GM10248 (cell line): ENCODE results near the gene SEPTIN10.

Experiments
- CTCF ChIA-PET: fragments of 300-600 bp; sonication (Branson Sonifier 250); formaldehyde crosslinking; extraction: SDS; loops from one replicate; lab custom pipeline; 2021; ENCODE audit warnings: antibody characterized with exemption; lab: Yijun Ruan, JAX
- POLR2A ChIA-PET: fragments of 350-650 bp; sonication (Branson Sonifier 250); formaldehyde crosslinking; extraction: SDS; loops from one replicate; lab custom pipeline; 2020; ENCODE audit warnings: antibody characterized with exemption; lab: Yijun Ruan, JAX
- DNase-seq: peaks from one replicate; pipeline ENCODE4 v3.0.0; 2012; ENCODE audit errors: extremely low spot score
- TF ChIP-seq, protein P1 (sequence below): IDR thresholded peaks from 2 replicates; pipeline ENCODE4 v1.5.1; 2012; ENCODE audit warnings: mild to moderate bottlenecking, low read depth; ENCODE audit errors: extremely low read depth, missing control alignments, control extremely low read depth

SEPTIN10 gene

DNA sequence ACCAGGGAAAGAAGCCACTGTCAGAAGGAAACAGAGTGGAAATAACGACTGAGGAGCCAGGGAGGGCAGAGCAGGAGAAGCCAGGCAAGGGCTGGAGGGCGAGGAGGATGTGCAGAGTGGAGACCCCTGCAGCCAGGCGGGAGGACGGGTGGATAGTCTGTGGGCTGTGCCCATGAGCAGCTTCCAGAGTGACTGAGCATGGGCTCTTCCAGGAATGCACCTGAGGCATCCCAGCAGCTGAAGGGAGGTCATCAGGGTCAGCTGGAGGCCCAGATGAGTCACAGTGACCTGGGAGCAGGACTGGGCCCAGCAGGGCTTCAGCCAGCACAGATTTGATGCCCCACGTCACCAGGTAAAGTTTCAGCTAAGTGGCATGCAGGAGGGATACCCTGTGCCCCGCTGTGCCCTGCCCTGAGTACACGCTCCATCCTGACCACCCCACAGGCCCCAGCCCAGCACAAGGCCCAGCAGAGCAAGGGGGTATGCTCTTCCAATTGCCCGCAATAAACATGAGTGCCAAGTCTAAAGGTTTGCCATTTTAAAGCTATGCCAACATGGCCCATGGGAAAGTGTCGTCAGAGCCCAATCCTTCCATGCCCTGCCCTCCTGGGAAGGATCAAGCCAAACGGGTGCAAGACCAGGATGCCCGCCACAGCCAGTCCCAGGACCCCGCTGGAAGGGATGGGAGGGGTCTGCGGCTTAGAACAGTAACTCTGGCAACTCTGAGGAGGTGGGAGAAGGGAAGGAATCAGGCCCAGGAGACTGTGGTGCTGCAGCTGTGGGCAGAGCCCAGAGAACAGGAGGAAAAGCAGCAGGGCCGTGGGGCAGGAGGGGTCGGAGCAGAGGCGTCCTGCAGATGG, 85.7 kb downstream of the SEPTIN10 start:
- TF ChIP-seq, protein P1, sequence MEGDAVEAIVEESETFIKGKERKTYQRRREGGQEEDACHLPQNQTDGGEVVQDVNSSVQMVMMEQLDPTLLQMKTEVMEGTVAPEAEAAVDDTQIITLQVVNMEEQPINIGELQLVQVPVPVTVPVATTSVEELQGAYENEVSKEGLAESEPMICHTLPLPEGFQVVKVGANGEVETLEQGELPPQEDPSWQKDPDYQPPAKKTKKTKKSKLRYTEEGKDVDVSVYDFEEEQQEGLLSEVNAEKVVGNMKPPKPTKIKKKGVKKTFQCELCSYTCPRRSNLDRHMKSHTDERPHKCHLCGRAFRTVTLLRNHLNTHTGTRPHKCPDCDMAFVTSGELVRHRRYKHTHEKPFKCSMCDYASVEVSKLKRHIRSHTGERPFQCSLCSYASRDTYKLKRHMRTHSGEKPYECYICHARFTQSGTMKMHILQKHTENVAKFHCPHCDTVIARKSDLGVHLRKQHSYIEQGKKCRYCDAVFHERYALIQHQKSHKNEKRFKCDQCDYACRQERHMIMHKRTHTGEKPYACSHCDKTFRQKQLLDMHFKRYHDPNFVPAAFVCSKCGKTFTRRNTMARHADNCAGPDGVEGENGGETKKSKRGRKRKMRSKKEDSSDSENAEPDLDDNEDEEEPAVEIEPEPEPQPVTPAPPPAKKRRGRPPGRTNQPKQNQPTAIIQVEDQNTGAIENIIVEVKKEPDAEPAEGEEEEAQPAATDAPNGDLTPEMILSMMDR, result no peak
- ChIA-PET POLR2A (no interaction called here), CTCF (interaction anchor here (1.2 kb wide), 1 partner anchor 17 kb away, joined by 4 read pairs; no protein-coding TSS in a partner anchor)
- no peak for DNase-seq

DNA sequence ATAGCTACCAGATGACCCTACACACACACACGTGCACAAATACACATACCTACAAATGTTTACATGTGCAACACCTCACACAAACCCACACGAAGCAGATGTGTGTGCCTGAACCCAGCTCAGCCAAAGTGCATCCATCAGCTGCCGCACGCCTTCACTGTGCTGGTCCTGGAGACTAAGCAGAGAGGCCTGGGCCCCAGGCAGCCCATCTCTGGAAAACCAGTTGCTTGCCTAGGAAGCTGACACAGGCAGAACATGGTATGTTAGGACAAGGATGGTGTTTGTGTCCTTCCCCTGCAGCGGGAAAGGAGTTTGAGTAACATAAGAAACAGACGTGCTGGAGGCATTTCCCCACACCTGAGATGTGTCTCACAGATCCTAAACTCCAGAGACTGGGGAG, 86.7 kb downstream of the SEPTIN10 start:
- DNase-seq, result no peak
- POLR2A ChIA-PET, result no interaction called here
- CTCF ChIA-PET, result interaction anchor here (0.9 to 2.3 kb wide), 2 partner anchors 17 to 19 kb away, joined by 3 to 8 read pairs; no protein-coding TSS in a partner anchor
- TF ChIP-seq, protein P1, result no peak

DNA sequence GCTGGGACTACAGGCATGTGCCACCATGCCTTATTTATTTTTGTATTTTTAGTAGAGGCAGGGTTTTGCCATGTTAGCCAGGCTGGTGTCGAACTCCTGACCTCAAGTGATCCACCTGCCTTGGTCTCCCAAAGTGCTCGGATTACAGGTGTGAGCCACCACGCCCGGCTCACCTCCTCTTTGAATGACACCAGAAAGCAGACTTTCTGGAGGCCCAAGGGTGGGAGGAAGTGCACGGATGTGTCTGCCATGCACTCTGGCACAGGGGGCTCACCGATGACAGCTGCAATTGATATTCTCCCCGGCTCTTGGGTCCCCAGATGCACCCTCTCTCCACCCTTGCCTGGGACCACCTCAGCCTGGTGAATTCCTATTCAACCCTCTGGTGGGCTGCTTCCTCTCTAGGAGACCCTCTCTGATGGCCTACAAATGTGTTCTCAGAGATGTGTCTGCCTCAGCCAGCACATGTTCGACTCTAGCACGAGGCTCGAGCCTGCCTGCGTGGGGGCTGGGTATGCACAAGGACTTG, 87.3 kb downstream of the SEPTIN10 start:
- TF ChIP-seq, protein P1, result no peak
- no peak for DNase-seq
- ChIA-PET CTCF (interaction anchor here (0.9 to 2.3 kb wide), 4 partner anchors 16 to 41 kb away, joined by 3 to 8 read pairs (median 4); no protein-coding TSS in a partner anchor), POLR2A (no interaction called here)

DNA sequence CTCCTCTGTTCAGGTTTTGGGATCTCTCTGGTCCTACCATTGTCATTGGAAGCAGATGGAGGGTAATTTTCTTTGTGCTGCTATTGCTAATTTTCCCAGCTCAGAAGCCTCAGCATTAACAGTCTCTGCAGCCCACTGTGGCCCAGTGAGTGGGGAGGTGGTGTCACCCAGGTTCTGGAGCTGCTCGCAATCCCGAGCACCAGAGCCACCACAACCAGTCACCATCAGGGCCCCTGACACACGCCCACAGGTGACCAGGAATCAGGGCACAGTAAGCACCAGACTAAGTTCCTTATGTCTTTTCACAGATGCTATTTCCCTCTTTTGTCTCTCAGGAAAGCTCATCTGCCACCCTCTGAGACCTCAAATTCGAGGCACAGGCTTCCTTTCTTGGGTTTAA, 87.9 kb downstream of the SEPTIN10 start:
- POLR2A ChIA-PET, result no interaction called here
- CTCF ChIA-PET, result interaction anchor here (1.1 to 2.3 kb wide), 3 partner anchors 16 to 40 kb away, joined by 3 to 8 read pairs (median 6); no protein-coding TSS in a partner anchor
- no peak for DNase-seq
- TF ChIP-seq, protein P1, result no peak

DNA sequence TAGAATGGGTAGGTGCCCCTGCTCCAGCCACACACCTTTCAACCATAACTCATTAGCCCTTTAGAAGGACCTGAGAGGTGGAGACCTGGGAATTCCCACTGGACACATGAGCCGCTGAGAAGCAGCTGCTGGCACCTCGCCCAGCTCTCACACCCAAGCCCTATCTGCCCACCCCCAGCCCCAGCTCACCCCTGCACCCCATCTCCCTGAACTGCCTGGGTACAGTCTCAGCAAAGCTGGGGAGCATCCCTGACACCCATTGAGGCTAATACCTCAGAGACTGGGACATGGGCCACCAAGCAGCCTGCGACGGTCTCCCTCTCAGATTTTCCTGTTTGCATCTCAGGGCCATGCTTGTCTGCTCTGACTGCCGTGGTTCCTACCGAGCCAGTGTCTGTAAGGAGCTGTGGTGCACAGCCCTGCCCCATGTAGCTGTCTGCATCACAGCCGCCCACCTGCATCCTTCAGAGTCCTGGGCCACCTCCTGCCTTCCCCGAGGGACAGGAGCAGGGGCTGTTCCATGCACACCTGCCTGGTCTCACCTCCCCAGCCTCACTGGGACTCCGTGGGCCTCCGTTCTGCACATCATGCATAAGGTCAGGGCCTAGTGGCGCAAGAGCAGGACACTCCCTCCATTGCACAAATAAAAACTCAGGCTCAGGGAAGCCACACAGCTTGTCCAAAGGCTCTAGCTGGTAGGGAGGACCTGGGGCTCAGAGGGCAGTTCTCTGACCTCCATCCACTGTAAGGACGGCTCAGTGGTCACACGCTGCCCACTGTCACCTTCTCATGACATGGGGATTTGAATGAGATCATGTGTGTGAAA, 90.0 kb downstream of the SEPTIN10 start:
- CTCF ChIA-PET, result interaction anchor here (1.4 to 4.2 kb wide), 3 partner anchors 10 to 23 kb away, joined by 3 to 24 read pairs (median 3); no protein-coding TSS in a partner anchor
- no peak for DNase-seq
- TF ChIP-seq, protein P1, result no peak
- POLR2A ChIA-PET, result no interaction called here

DNA sequence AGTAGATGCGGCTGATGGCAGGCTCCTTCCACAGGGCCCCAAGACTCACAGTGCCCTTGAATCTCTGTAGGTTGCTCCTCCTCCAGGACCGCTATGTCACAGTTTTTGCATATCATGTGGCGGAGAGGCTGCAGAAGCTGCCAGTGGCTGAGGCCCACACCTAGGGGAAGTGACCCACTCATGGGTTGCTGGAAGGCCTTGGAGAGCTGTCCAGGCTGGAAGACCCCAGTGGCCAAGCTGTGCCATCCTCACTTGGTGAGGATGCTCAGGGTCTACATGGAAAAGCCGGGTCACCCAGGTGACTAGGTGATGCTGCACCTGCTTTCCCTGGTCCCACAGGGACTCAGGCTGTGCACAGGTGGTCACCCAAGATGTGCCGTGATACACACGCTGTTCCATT, 90.6 kb downstream of the SEPTIN10 start:
- POLR2A ChIA-PET, result no interaction called here
- CTCF ChIA-PET, result interaction anchor here (1.4 to 4.2 kb wide), 3 partner anchors 11 to 23 kb away, joined by 3 to 24 read pairs (median 3); no protein-coding TSS in a partner anchor
- no peak for DNase-seq
- TF ChIP-seq, protein P1, result no peak
